CMK (cell line): ENCODE measurements around the gene DICER1.
"Not testable (repeated sequence)": the region's sequence is repeated elsewhere in the genome, so short reads cannot be mapped to it uniquely, and the experiment has no call there.

Source experiments
- DNase-seq: peaks from one replicate; pipeline ENCODE4 v3.0.0-alpha.2; 2010; ENCODE audit warnings: low read depth

The DICER1 gene

GRCh38 chr14:95157327-95158189, at the start of gene DICER1:
TSS of gene DICER1 (minus strand) at chr14:95157529. CDS start at chr14:95133458, 24,071 bp downstream.
- peak; percentile 48 for DNase-seq

- no peak for DNase-seq
These were observed 49.2 kb upstream of the DICER1 start for GRCh38 chr14:95206534-95206933.

- DNase-seq: no peak
These were observed 47.4 kb upstream of the DICER1 start for GRCh38 chr14:95204705-95205104.

GRCh38 chr14:95201745-95202144, 44.4 kb upstream of the DICER1 start:
- DNase-seq: not testable (repeated sequence)

DNA sequence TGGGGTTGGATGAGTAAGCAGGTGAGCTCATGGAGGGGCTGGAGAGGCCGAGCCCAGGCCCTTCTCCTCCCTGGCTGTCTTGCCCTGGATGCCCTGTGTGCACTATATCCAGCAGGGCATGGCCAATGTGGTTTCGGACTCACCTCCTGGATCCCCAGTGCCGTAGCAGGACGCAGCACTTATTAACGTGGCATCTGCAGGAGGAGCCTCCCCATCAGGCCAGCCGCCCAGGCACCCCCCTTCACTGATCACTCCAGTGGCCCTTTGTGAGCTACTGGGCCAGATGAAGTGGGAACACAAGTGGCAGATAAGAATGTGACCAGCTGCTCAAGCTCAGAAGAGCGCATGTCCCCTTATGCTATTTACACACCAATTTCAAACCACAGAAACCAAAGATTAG, 43.1 kb upstream of the DICER1 start:
- DNase-seq: no peak

DNA sequence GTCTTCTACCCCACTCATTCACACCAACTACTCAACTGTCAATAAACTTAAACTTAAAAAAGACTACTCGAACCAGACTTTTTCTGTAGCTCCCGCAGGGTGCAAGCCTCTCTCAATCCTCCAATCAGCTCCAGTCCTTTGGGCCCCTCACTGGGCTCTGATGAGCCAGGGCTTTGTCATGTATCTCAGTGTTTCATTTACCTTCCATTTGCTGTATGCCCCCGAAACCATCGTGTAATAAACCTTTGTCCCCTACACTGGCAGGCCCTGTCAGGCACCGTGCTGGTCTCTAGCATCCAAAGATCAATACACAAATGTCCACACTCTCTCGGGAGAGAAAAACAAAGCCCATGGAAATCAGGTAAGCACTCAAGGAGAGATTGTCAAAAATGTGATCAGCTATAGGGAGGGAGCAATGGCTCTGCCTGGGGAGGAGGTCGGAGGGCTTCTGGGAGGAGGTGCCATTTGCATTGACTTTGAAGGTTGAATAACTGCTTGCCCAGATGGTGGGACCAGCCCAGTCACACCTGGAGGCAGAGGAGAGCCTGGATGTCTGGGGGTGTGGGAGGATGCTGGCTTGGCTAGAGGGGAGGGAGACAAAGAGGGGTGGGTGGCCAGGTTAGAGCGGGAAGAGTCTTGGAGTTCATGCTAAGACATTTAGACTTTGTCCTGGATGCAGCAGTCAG, 42.1 kb upstream of the DICER1 start:
- no peak for DNase-seq

DNA sequence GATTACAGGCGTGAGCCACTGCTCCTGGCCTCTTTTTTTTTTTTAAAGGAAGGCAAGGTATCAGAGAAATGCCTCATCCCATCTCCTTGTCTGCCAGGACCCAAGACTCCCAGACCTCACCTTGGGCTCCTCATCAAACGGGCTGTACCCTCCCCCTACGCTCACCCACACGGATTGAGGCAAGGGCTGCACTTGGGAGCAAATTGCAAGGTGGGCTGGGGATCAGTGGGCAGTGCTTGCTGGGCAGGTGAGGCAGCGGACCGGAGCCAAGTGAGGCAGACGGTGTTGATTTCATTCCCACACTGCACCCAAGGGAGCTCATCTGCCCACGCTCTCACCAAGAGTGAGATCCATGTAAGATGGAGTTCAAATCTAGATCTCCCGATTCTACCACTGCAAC, 41.0 kb upstream of the DICER1 start:
- no peak for DNase-seq

DNA sequence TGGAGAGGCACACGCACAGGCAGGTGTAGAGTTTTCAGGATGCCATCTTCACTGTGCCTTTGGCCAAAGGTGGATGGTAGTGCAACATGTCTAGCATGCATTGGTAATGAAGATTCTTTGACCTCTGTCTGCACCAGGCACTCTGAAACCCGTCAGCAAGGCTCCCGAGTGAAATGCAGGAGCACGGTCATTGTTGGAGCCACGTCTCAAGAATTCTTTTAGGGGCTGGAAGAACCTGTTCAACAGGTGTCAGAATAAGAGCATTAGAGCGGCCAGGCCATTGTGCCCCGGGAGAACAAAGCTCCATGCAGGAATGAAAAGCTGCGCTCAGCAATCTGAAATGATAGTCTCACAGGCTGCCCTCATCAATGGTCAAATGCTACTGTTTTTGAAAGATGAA, 40.2 kb upstream of the DICER1 start:
- no peak for DNase-seq

DNA sequence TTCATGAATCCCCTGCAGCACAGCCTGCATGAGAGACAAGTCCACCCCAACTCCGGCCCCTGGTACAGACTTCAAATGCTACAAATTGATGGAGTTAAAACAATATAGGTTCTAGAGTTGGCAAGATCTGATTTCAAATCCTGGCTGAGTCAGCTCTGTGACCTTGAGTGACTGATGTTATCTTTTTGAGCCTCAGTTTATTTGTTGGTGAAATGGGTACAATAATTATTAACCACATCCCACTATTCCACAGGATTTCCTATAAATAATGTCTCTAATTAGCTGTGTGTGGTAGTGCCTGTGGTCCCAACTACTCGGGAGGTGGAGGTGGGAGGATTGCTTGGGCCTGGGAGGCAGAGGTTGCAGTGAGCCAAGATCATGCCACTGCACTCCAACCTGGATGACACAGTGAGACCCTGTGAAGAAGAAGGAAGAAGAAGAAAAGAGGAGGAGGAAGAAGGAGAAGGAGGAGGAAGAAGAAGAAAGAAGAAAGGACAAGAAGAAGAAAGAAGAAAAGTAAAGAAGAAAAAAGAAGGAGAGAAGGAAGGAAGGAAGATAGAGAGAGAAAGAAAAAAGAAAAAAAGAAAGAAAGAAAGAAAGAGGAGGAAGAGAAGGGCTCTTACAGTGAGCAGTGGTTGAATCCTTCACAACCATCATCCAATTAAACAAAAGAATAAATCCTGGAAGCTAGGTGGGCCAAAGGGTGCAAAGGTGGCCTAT, 39.7 kb upstream of the DICER1 start:
- no peak for DNase-seq

GRCh38 chr14:95196268-95196667, 38.9 kb upstream of the DICER1 start:
- no peak for DNase-seq

DNA sequence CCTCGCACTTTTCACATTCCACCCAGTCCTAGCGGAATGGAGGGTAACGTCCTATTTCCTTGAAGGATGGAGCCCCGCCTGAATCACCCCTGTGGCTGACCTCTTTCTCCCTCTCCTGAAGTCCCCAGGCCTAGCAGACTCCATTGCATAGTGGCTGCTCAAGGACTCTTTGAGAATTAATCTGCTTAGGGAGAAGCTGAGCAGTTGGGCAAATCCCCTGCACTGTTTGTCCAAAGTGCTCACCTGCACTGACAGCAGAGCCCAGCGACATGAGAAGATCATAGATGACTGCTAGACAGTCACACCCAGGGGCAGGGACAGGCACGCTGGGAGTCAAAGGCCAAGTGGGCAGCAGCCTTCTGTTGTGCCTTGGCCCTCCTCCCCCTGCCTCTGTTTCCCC, 37.7 kb upstream of the DICER1 start:
- no peak for DNase-seq

GRCh38 chr14:95193081-95193480, 35.8 kb upstream of the DICER1 start:
- DNase-seq: no peak

GRCh38 chr14:95192311-95192710, 35.0 kb upstream of the DICER1 start:
- DNase-seq: no peak

GRCh38 chr14:95191445-95192199, 34.3 kb upstream of the DICER1 start:
- peak; percentile 38 for DNase-seq

- no peak for DNase-seq
These were observed 33.5 kb upstream of the DICER1 start for GRCh38 chr14:95190857-95191256.

- no peak for DNase-seq
These were observed 33.1 kb upstream of the DICER1 start for GRCh38 chr14:95190346-95190840.

DNA sequence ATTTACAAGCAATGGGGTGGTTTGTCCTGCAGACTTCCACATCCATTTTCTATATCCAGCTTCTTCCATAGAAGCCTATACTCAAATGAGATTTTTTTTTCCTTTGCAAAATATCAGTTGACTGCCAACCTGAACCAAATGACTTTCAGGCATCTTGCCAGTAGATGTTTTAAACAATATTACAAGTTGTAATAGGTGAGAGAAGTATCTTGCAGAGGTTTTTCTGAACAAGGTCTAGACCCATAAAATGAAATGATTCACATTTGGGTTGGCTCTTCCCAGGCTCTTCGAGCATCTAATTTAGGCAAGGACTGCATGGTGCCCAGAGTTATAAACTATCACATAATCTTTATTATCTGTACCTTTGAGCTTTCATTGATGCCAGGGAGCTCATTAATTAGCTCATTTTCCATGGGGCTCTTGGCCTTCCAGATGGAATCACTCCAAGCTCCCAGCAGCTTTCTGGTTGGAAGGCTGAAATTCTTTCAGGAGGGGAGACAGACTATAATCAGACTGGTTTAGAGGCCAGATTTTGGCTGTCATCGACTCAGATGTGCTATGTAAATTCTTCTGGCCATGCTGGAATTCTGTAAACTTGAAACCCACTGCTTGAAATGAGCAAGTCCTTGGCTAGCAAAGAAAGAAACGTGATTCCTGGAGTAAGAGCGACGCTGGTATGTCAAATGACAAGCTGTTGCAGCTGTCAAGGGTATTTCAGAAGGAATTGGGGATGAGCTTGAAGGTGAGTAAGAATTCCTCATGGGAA, 32.2 kb upstream of the DICER1 start:
- DNase-seq: no peak

GRCh38 chr14:95188380-95188779, 31.1 kb upstream of the DICER1 start:
- no peak for DNase-seq

DNA sequence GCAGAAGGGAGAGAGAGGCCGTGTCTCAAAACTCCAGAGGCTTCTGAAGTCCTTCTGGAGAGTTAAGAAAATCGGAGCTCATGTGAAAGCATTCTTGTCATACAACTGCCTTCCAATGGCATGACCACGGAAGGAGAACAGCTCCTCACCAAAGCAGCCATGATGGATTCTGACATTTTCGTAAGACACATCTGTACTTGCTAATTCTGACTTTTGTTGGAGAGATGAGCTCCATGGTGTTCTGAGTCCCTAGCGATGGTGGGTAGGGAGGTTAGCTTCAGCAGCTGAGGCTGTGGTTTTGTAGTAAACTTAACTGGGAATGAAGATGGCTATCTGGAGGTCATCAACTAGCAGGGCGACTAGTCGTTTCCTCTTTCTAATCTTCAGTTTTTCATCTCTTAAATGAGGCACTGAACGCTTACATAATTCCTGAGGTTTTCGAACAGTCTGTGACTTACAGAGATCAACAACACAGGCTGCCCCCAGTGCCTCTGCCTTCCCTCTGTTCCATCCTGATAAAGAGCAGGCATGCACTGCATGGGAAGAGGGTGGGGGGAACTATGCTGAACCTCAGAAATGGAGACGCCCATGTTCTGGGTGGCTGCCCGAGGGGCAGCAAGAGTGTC, 28.6 kb upstream of the DICER1 start:
- peak; percentile 79 for DNase-seq

GRCh38 chr14:95185033-95185766, 27.9 kb upstream of the DICER1 start:
- DNase-seq: peak; percentile 45
